Esophagus (tissue), 2 donors: ENCODE measurements around the gene MPP2. TPM values are rescaled to one million over a fixed set of nuclear protein-coding genes. Genes with fewer than 3 reads are reported as not detected.

ENCODE experiments used
- H3K27ac ChIP-seq, 2 donors: one replicate each; pipeline ENCODE4 v1.5.1; 2013; ENCODE audit warnings: low read depth in 2 of 2, mild to moderate bottlenecking in 2 of 2, inconsistent platforms in 1 of 2, low read length in 1 of 2, moderate library complexity in 1 of 2
- H3K27me3 ChIP-seq, 2 donors: one replicate each; pipeline ENCODE4 v1.6.1; 2013; ENCODE audit warnings: low read length in 2 of 2, control low read depth in 1 of 2, mild to moderate bottlenecking in 1 of 2; ENCODE audit not compliant: insufficient read depth in 2 of 2, control insufficient read depth in 1 of 2
- H3K36me3 ChIP-seq, 2 donors: one replicate each; pipeline ENCODE4 v1.6.1; 2013; ENCODE audit warnings: low read length in 1 of 2; ENCODE audit not compliant: control insufficient read depth in 2 of 2, insufficient read depth in 2 of 2
- H3K4me1 ChIP-seq, 2 donors: one replicate each; pipeline ENCODE4 v1.6.1; 2013; ENCODE audit warnings: low read length in 1 of 2; ENCODE audit not compliant: control insufficient read depth in 2 of 2, insufficient read depth in 2 of 2
- H3K4me3 ChIP-seq, 2 donors: one replicate each; pipeline ENCODE4 v1.5.1; 2013; ENCODE audit warnings: low read length in 2 of 2, mild to moderate bottlenecking in 2 of 2, low read depth in 1 of 2, moderate library complexity in 1 of 2
- H3K9me3 ChIP-seq, 2 donors: one replicate each; pipeline ENCODE4 v1.6.1; 2013; ENCODE audit warnings: mild to moderate bottlenecking in 2 of 2, low read depth in 1 of 2, low read length in 1 of 2, moderate library complexity in 1 of 2; ENCODE audit not compliant: control insufficient read depth in 2 of 2, insufficient read depth in 1 of 2
- WGBS, 2 donors: extraction: QIAGEN DNeasy Blood & Tissue Kit; methylation state at CpG; one replicate each; pipeline ENCODE4 v1.1.7; 2013; 5-methylcytosine and 5-hydroxymethylcytosine counted together
- polyA plus RNA-seq, 2 donors: library from polyadenylated mRNA; stranded (reverse); fragments of 200-250 nt; gene quantifications; one replicate each; pipeline ENCODE4 v1.2.3, GENCODE V29; 2013
- donor health status: healthy with polysubstance abuse.
- donor health status: Bipolar disorder and iron deficiency.

The MPP2 gene
- polyA plus RNA-seq, 2 donors = 0.39 to 0.72 TPM

DNA sequence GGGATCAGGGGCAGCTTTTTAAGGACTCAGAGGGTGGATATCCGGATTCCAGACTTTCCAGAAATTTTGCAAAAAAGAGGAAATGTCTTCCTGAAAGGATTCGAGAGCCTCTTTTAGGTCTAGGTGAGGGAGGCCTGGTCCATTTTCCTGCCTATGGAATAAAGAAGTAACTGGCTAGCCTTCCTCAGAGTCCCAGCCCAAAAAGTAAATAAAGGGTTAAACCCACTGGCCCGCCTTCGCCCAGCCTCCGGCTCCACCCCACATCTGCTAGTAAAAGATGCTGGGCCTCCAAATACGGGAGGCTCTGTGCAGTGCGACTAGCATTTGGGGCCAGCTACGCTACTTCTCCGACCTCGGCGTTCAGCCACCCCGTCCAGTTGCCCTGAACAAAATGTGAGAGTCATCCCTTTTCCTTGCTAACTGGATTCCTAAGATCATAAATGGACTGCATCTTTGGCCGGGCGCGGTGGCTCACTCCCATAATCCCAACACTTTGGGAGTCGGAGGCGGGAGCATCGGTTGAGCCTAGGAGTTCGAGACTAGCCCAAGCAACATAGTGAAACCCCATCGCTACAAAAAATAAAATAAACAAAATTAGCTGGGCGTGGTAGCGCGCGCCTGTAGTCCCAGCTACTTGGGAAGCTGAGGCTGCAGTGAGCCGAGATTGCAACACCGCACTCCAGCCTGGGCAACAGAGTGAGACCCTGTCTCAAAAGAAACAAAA, 824 bp upstream of the MPP2 start:
- 22 to 26% methylated on average over 26 of the region's 26 CpGs for WGBS, 2 donors
- H3K27ac ChIP-seq = peak overlapping the region; percentile 67 to 86
- peak overlapping the region in 1 of 2 donors; percentile 49 for H3K4me3 ChIP-seq
- no peaks in the 10 kb centered on the region for H3K27me3 ChIP-seq
- H3K4me1 ChIP-seq = peaks cover 2 to 9% of the 10 kb centered on the region in 2 donors
- no peaks in the 10 kb centered on the region for H3K9me3 ChIP-seq
- H3K36me3 ChIP-seq = no peaks in the 10 kb centered on the region

DNA sequence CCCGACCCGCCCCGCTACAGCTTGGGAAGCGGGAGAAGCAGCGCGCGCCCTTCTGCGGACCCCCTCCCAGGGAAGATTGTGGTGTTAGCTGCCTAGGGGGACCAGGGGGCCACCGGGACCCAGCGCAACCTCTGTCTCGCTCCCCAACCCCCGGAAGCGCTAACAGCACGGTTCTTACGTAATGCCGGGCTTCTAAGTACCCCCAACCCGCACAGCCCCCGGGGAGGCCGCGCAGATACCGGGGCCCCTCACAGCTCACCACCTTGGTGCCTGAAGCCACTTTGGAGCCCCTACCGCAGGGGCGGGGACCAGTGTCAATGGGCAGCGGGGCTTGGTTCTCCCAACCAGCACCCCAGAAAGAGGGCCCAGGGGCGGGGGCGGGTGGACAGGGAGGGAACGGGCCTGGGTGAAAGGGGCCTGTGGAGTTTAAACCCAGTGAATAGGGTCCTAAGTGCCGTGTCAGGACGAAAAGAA, 348 bp downstream of the MPP2 start:
- Histone ChIP-seq H3K4me1 (peaks cover 2 to 9% of the 10 kb centered on the region in 2 donors), H3K4me3 (peak overlapping the region; percentile 46 to 49), H3K27me3 (no peaks in the 10 kb centered on the region), H3K9me3 (no peaks in the 10 kb centered on the region), H3K27ac (peak overlapping the region; percentile 67 to 86), H3K36me3 (no peaks in the 10 kb centered on the region)
- WGBS, 2 donors = 0 to 1% methylated on average over 27 to 29 of the region's 29 CpGs

- Histone ChIP-seq H3K27ac (peak overlapping the region in 1 of 2 donors; percentile 34), H3K9me3 (no peaks in the 10 kb centered on the region), H3K4me3 (peak overlapping the region; percentile 31 to 49), H3K4me1 (peaks cover 2 to 9% of the 10 kb centered on the region in 2 donors), H3K36me3 (no peaks in the 10 kb centered on the region), H3K27me3 (no peaks in the 10 kb centered on the region)
- 4 to 5% methylated on average over 35 to 37 of the region's 37 CpGs for WGBS, 2 donors
Measured at GRCh38 chr17:43905985-43906852, 1.1 kb downstream of the MPP2 start.

DNA sequence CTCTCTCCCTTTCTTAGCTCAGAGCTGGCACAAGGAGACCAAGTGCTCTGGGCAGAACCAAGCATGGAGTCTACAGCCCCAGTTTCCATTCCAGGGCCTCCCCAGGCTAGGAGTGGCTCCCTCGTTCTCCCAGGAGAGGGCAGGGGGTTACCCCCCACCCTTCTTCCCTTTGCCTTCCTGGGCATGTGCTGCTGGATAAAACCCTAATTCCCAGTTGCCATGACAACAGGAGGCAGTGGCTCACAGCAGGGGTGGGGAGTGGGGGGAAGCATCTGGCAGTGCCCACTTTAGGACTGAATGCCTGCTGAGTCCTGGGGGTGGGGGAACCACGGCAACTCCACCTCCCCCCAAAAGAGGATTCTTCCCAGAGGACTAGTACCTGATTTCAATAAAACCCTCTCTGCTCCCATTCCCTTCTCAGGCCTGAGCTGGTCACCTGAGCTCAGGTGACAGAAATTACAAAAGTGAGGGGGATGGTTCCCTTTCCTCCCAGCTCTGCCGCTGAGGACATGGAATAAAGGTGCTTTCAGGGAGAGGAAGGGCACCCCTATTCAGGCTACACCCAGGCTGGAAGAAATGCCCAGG, 1.8 kb downstream of the MPP2 start:
- Histone ChIP-seq H3K36me3 (no peaks in the 10 kb centered on the region), H3K9me3 (no peaks in the 10 kb centered on the region), H3K27ac (no peak overlapping the region), H3K4me3 (no peak overlapping the region), H3K27me3 (no peaks in the 10 kb centered on the region), H3K4me1 (peaks cover 5 to 13% of the 10 kb centered on the region in 2 donors)
- 32 to 34% methylated on average over 3 of the region's 3 CpGs for WGBS, 2 donors

DNA sequence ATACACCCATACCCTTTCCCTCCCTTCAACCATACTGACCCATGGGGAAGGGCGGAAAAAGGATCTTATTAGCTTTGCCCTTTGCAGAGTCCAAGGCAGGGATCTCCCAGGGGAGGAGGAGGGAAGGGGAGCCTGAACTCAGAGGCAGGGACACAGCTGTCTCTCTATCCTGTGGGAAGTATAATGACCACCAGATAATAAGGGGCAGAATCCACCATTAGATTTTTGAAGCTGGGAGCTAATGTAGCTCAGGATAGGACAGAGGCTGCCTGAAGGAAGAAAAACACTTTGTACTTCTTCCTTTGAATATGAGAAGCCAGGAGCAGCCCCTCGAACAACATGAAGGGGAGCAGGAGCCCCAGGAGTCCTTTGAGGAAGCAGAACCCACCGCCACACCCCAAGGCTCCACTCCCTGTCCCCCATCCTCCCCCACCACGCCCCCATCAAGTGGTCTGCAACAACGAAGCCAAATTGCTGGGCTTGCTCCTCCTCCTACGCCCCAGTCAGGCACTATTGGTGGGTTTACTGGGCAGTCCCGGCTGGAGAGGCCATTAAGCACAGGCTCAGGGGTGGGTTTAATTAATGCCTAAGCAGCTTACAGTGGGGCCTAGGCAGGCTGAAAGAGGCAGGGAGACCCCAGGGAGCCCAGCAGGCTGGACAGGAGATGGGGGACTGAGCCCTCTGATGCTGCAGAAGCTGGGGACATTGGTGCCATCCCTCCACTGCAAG, 5.3 kb downstream of the MPP2 start:
- WGBS, 2 donors = 70% methylated on average over 7 of the region's 7 CpGs
- H3K4me1 ChIP-seq = peaks cover 4 to 17% of the 10 kb centered on the region in 2 donors
- H3K36me3 ChIP-seq = no peaks in the 10 kb centered on the region
- H3K4me3 ChIP-seq = no peak overlapping the region
- H3K27ac ChIP-seq = no peak overlapping the region
- H3K27me3 ChIP-seq = no peaks in the 10 kb centered on the region
- no peaks in the 10 kb centered on the region for H3K9me3 ChIP-seq

- WGBS, 2 donors = 27 to 39% methylated on average over 13 of the region's 13 CpGs
- Histone ChIP-seq H3K9me3 (no peaks in the 10 kb centered on the region), H3K36me3 (no peaks in the 10 kb centered on the region), H3K27ac (no peak overlapping the region), H3K4me3 (peak overlapping the region in 1 of 2 donors; percentile 7), H3K27me3 (no peaks in the 10 kb centered on the region), H3K4me1 (peaks cover 3 to 15% of the 10 kb centered on the region in 2 donors)
Measured at GRCh38 chr17:43900858-43901754, 6.2 kb downstream of the MPP2 start.

GRCh38 chr17:43900183-43900857, 7.0 kb downstream of the MPP2 start:
- 3 to 4% methylated on average over 30 to 31 of the region's 31 CpGs for WGBS, 2 donors
- no peaks in the 10 kb centered on the region for H3K27me3 ChIP-seq
- no peaks in the 10 kb centered on the region for H3K36me3 ChIP-seq
- no peak overlapping the region for H3K27ac ChIP-seq
- no peaks in the 10 kb centered on the region for H3K9me3 ChIP-seq
- H3K4me1 ChIP-seq = peaks cover 3 to 11% of the 10 kb centered on the region in 2 donors
- H3K4me3 ChIP-seq = peak overlapping the region in 1 of 2 donors; percentile 7

- Histone ChIP-seq H3K27ac (no peak overlapping the region), H3K4me3 (no peak overlapping the region), H3K36me3 (no peaks in the 10 kb centered on the region), H3K4me1 (peaks cover 3 to 11% of the 10 kb centered on the region in 2 donors), H3K9me3 (no peaks in the 10 kb centered on the region), H3K27me3 (no peaks in the 10 kb centered on the region)
- 31 to 67% methylated on average over 1 of the region's 1 CpG for WGBS, 2 donors
Measured at GRCh38 chr17:43898446-43898845, 8.9 kb downstream of the MPP2 start.
